Effector CD8-positive, alpha-beta T cell (primary cell): ENCODE data around the gene PRDM16.

ENCODE experiments used
- DNase-seq: peaks from one replicate; lab custom pipeline; 2025; lab: John Stamatoyannopoulos, UW
- total RNA-seq, 4 experiments: gene quantifications; one replicate each; lab custom pipeline; 2026; lab: John Stamatoyannopoulos, UW

PRDM16 gene
- total RNA-seq: 0 to 0.18 (median 0.06) reads per million in 4 experiments

DNA sequence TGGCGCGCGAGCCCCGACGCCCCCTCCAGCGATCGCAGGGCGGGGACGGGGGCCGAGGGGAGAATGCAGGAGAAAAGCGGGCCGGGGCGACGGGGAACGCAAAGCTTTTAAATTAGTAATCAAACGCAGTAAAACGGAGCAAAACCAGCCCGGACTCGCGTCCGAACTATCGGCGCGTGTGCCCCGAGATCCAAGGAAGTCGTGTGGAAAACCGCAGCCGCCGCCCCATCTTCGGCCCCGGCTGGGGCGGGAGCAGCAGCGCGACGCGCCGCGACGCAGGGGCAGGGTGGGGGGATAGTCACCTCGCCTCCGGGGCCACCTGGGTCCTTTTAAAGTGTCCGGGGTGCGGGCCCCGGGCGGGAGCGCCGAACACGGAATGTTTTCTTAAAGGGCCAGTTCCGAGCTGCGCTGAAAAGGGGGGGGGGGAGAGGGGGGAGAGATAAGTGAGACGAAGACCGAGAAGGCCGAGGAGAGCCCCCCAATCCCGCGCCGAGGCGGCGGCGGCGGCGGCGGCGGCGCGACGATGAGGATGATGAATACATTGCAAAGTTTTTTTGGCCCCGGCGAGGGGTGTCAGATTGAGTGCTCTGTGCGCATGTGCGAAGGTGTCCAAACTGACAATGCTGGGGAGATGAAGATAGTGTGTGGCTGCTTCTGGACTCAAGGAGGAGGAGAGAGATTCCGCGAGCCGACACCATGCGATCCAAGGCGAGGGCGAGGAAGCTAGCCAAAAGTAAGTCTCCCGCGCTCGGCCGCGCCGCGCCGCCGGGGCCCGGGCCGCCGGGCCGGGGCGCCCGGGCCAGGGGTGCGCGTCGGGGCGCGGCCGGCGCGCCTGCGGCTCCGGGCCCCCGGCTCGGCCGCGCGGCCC is at the start of gene PRDM16:
Gene PRDM16 (plus strand): TSS at position 640 of the 868 bp plus-strand sequence. CDS start 57 bp downstream, at position 697.
- no peak for DNase-seq

DNA sequence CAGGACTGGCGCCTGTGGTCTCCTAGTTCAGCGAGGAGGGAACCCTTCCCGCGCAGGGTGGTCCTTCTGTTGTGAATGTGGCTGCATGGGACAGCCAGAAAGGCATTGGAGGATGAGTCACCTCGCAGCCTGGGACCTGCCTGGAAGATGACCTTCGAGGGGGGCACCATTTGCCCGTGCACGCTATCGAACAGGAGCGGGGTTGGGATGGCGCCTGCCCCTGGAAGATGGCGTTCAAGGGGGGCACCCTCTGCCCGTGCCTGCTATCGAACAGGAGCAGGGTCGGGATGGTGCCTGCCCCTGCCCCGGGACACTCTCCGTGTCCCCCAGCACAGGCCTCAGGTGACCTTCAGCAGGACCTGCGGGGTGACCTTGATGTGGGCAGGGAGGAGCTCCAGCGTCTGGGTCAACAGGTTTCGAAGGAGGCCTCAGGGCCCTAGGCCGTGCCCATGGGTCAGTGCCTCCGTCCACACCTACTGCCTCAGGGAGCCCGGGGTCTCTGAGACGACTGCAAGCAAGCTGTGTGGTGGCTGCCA is 49.4 kb upstream of the PRDM16 start:
- no peak for DNase-seq

DNA sequence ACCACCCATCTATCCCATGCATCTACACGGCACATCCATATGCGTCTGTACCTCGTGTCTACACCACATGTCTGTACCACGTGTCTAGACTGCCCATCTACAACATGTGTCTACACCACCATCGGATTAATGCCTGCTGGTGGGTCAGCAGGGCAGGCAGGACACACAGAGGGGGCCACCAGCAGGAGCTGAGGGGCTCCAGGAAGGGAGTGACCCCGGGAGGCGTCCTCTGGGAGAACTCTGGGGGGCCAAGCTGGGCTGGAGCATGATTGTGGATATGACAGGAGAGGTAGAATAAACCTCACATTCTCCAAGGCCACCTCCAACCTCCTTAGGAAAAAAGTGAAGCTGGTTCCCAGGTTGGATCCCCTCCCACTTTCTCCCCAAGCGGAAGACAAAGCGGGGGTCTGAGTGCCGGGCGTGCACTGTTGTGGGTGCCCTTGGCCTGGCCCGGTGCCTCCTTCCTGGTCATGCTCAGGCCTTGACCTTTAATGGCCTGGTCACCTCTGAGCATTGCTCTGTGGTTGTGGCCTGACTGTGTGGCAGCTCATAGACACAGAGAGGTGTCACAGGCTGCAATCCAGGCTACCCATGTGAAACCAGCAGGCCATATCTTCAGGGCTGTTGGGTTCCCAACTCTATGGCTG is 48.6 kb upstream of the PRDM16 start:
- no peak for DNase-seq

DNA sequence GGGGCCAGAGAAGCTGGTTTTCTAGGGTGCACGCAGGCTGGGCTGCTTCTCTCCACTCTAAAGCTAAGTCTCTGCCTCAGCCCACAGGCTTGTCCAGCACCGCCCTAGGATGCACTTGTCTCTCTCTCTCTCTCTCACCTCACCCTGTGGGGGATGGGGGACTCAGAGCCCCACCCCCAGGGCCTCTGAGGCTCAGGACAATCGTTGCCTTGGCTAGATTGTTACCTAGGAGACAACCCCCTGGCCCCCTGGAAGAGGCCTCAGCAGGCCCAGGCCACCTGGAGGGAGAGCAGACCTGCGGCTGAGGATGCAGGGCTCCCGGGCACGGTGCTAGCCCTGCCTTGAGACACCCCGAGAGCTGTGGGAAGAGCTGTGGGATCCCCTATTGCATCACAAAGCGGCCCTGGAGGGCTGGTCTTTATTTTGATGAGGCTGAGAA is 47.8 kb upstream of the PRDM16 start, which contains the start of gene ACTRT2:
Gene ACTRT2 (plus strand): TSS at position 235 of the 439 bp plus-strand sequence. CDS start 220 bp downstream, outside the sequence.
- DNase-seq: no peak

DNA sequence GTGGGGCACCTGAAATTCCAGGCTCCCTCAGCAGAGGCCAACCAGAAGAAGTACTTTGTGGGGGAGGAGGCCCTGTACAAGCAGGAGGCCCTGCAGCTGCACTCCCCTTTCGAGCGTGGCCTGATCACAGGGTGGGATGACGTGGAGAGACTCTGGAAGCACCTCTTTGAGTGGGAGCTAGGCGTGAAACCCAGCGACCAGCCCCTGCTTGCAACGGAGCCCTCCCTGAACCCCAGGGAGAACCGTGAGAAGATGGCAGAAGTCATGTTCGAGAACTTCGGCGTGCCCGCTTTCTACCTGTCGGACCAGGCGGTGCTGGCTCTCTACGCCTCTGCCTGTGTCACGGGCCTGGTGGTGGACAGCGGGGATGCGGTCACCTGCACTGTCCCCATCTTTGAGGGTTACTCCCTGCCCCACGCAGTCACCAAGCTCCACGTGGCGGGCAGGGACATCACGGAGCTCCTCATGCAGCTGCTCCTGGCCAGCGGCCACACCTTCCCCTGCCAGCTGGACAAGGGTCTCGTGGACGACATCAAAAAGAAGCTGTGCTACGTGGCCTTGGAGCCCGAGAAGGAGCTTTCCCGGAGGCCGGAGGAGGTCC is 47.1 kb upstream of the PRDM16 start:
- DNase-seq: no peak

DNA sequence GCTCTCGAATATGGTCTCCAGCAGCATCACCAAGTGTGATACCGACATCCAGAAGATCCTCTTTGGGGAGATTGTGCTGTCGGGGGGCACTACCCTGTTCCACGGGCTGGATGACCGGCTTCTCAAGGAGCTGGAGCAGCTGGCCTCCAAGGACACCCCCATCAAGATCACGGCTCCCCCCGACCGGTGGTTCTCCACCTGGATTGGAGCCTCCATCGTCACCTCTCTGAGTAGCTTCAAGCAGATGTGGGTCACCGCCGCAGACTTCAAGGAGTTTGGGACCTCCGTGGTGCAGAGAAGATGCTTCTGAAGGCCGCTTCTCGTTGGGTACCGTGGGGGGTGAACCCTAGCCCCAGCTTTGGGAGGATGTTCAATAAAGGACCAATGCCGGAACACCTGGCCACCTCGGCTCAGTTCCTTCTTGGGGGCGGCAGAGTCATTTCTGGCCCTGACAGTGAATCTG is 46.5 kb upstream of the PRDM16 start:
- DNase-seq: no peak

DNA sequence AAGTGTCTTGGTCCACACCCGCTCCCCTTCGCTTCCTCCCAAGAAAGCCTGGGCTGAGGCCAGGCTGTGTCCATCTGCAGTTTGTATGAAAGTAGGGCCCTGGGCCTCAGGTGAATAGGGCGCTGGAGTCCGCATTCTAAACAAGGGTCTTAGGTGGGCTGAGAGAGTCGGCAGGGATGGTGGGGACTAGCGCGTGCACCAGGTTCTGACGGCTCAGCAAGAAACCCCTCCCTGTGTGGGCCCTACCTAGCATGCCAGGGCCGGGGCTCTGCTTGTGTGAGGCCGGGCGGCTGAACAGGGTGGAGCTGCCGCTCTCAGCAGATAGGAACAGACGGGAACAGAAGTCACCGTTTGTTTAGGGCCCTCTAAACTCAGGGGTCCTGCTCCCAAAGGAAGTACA is 46.0 kb upstream of the PRDM16 start:
- DNase-seq: no peak

DNA sequence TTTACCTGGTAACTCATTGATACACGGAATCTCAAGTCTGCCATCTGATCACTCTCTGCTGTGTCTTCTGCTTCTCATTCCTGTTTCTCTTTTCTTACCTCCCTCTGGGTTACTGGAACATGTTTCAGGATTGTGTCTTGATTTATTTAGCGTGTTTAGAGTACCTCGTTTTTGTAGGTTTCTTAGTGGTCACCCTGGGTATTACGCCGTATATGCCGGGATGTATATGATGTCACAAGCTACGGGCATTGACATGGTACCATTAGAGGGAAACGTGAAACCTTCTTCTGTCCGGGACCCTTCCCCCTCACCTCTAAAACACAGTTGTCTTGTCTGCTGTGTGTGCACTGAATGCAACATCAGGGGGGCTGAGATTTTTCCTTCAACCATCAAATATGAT is 45.0 kb upstream of the PRDM16 start:
- no peak for DNase-seq

DNA sequence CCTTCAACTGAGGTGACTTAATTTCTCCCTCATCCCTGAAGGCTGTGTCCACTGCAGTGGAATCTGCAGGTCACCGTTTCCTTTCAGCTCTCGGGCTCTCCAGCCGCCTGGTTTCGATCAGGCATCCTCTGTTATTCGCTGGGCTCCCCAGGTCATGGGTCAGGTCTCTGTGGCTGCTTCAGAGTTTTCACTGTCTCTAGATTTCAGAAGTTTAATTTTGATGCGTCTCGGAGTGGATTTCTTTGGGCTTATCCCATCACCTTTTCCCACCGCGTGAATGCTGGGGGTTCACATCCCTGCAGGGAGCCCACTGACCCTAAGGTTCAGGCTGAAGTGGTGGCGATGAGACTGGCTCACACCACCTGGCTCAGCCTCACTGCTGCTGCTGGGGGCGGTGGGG is 44.4 kb upstream of the PRDM16 start:
- no peak for DNase-seq

DNA sequence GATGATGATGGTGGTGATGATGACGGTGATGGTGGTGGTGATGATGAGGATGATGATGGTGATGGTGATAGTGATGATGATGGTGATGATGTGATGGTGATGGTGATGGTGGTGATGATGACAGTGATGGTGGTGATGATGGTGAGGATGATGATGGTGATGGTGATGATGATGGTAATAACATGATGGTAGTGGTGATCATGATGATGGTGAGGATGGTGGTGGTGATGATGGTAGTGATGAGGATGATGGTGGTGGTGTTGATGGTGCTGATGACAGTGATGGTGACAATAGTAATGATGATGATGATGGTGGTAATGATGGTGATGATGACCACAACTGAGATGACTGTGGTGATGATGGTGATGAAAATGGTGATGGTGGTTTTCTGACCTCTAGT is 42.9 kb upstream of the PRDM16 start:
- DNase-seq: no peak

DNA sequence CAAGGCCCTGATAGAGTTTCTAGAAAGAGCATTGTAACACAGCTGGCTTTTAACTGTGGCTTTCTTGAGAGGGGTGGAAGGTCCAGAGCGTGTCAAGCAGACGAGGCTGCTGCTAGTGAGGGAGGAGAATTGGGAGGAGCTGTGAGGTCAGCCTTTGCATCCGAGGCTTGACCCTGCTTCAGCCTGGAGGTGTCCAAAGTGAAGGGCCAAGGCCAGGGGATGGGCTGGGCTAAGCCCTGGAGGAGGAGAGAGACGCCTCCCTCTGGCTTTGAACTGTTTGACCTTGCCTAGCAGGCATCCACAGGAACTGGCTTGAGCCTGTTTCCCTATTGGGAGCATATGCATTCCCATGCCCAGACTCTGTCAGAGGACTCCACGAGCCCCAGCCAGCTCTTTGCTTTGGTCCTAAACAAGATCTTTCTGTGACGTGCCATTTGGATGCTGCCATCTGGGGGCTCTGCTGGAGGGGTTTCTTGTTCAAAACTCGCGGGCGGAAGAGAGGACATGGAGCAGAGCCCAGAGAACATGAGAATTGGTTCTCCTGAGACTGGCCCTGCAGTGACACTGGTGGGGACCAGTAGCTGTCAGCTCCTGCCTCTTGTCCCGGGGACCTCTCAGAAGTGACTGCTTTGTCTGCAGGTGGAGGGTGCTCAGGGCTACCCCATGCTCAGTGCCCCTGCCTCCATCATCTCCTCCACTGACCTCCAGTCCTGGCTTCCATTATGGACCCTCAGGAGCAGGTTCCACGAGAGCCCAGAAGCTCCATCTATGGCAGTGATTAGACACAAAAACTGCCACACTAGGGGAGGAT is 42.2 kb upstream of the PRDM16 start:
- DNase-seq: no peak

DNA sequence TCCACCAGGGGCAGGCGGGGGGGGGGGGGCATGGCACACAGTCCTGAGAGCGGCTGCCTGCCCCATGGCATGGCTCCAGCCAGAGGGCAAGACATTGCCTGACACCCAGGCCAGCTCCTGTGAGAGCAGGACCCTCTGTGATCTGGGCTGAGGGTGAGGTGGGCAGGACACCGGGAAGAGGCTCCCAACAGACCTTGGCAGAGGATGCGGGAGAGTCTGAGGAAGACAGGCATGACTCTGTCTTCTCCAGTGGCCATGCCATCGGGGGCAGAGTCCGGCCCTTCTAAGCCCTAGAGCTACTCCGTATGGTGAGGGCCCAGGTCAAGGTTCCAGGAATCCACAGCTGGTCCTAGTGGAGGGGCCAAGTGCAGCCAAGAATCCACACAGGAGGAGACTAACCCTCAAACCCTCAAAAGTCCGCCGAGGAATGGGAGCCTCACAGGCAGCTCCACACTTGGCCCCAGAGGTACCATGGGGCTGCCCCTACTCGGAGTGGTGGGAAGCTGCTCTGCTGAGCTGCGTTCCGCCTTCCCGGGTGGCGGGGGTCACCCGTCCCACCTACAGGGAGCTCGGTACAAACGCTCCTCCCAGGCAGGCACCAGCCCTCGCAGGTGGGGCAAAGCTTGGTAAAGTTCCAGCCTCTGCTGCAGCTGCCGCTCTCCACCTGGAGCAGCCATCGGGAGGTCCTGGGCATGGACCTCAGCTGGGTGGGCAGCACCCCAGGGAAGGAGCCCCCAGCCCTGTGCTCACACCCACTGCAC is 41.2 kb upstream of the PRDM16 start:
- no peak for DNase-seq

DNA sequence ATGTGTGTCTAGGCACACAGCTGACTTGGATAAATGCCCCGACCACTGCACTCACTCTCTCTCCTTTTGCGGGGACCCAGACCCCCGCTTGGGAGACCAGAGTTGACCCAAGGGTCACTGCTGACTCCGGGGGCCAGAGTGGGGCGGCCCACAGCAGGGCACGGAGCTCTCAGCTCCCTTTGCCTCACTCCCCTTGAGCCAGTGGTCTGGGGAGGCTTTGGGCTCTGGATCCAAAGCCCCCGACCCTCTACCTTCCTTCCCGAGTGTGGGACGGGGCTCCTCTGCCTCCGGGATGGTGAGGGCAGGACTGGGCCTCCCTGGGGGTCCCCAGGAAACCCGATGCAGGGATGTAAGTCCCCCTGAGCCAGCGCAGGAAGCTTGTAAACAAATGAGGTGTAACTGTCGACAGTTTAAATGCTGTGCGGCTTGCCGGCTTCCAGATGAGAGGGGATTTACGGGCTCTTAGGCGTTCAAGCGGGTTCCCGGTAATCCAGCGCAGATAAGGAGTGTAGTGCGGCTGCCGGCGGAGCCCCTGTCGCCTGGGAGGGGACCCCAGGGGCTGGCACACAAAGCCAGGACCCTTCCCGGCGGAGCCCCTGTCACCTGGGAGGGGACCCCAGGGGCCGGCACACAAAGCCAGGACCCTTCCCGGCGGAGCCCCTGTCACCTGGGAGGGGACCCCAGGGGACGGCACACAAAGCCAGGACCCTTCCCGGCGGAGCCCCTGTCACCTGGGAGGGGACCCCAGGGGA is 40.3 kb upstream of the PRDM16 start:
- DNase-seq: no peak

DNA sequence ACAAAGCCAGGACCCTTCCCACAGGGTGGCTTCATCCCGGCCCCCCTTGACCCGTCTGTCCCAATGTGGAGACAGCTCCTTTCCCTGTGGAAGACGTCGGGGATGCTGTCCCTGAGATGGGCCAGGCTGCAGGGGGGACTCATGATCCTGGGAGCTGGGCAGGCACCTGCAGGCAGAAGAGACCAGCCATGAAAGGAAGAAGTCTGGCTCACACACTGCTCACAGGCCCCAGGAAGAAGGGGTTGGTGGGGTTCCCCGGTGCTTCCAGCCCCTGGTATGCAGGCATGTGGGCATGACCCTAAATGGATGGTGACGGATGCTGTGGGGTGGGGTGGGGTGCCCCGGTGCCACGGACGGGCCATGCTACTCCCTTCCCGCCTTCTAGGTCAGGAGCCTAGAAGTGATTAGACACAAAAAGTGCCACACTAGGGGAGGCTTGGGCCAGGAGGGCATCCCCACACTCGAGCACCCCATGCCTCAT is 39.5 kb upstream of the PRDM16 start:
- no peak for DNase-seq

DNA sequence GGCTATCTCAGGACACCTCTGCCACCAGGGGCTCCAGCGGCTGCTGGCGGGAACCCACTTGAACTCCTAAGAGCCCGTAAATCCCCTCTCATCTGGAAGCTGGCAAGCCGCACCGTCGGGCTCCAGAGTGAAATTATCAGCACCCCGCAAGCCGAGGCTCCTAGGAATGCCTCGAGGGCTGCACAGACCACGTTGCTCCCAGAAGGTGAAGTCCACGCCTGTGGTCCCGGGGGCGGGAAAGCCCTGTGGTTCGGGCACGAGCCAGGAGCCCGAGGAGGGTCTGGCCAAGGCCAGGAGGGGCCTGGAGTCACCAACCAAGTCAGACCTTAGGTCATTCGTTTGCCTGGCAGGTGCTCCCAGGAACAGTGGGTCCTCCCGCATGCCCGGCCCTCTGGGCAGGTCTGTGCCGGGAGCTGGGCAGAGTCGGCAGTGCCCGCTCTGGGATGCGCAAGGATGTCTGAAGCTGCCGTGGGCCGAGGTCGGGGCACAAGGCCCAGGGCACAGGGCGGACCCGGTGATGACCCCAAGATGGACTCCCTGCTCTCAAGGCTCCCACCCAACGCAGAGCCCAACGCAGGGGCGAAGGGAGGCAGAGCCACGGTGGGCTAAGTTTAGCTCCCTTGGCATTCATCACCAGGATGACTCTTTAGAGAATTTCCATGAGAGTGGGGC is 38.9 kb upstream of the PRDM16 start:
- DNase-seq: no peak

DNA sequence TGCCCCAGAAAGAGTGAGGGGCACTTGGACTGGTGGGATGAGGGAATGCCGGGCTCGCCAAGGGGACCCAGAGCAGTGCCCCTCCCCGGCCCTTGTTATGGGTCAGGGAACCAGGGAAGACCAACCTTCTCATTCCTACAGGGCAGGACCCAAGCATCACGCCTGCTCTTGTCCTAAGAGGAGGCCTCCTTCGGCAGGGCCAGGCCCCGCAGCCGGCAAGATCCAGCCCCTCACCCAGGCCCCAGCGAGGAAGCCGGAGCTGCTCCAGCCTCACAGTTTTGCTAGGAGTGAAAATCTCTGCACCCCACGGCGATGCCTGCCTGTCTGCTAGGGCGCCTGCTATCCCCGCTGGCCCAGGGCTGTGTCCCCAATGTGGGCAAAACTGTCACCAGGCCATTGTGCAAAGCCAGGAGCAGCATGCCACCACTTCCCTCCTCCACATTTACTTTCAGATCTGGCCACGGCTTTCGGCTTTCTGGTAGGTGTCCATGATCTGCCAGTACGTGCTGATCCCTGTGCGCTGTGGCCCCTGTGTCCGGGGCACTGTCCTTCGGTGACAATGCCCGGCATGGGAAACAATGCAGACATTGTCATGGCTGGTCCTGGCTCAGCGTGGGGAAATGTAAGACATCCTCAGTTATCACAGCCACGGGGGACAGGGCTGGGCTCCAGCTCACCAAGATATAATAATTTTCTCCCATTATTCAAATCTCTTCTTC is 38.2 kb upstream of the PRDM16 start:
- DNase-seq: no peak

DNA sequence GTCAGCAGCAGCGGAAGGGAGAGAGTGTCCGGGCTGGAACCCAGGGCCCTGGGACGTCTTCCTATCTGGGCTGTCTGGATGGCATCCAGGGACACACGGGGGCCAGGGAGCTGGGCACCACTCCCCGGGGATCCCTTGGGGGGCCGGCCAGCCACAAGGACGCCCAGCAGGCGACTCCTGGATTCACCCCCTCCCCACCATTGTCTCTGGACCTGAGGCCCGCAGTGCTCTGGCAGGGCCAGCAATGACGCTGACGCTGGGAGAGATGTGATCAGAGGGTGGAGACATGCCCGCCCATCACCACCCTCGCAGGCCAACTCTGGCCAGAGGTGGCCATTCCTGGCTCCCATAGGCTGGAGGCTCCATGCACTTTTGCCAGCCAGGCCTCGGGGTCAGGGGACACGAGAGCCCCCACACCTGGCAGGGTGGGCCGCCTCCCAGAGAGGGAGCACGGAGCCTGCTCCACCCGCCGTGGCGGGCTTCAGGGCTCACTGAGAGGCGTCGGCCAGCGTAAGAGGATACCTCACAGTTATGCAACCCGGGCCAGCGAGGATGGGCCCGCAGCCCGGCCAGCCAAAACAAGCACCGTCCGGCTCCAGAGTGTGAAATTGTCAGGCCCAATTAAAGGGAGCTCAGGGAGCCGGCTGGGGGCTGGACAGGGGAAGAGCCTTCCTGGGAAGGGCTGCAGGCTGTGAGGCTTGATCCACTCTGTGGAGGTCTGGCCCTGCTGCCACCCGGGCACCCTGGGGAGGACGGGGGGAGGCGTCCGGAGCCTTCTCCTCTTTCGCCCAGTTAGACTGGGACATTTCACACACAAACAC is 37.4 kb upstream of the PRDM16 start:
- no peak for DNase-seq
